Rectal smooth muscle tissue (tissue), 1 donor: ENCODE data around the gene PDE7B.
"Not testable (repeated sequence)": the region's sequence is repeated elsewhere in the genome, so short reads cannot be mapped to it uniquely, and the experiment has no call there.

Experiments used
- H3K27ac ChIP-seq: one replicate; pipeline ENCODE4 v1.7.0; 2013; ENCODE audit warnings: low read depth, low read length, inconsistent platforms
- H3K27me3 ChIP-seq: one replicate; pipeline ENCODE4 v1.7.0; 2013; ENCODE audit warnings: low read length; ENCODE audit not compliant: control insufficient read depth, insufficient read depth
- H3K36me3 ChIP-seq: one replicate; pipeline ENCODE4 v1.7.0; 2013; ENCODE audit warnings: low read length; ENCODE audit not compliant: control insufficient read depth, insufficient read depth
- H3K4me1 ChIP-seq: one replicate; pipeline ENCODE4 v1.7.0; 2013; ENCODE audit warnings: low read length; ENCODE audit not compliant: control insufficient read depth, insufficient read depth
- H3K4me3 ChIP-seq: one replicate; pipeline ENCODE4 v1.7.0; 2013; ENCODE audit warnings: low read length
- H3K9ac ChIP-seq: one replicate; pipeline ENCODE4 v1.7.0; 2013; ENCODE audit warnings: low read length

Gene PDE7B

GRCh38 chr6:136118787-136119186 lies 267.3 kb downstream of the PDE7B start:
- no peaks in the 10 kb centered on the region for H3K27me3 ChIP-seq
- H3K36me3 ChIP-seq = no peaks in the 10 kb centered on the region
- no peak overlapping the region for H3K4me3 ChIP-seq
- no peak overlapping the region for H3K9ac ChIP-seq
- H3K4me1 ChIP-seq = no peaks in the 10 kb centered on the region
- no peak overlapping the region for H3K27ac ChIP-seq

- no peaks in the 10 kb centered on the region for H3K4me1 ChIP-seq
- no peak overlapping the region for H3K4me3 ChIP-seq
- H3K9ac ChIP-seq = no peak overlapping the region
- H3K36me3 ChIP-seq = no peaks in the 10 kb centered on the region
- H3K27ac ChIP-seq = no peak overlapping the region
- no peaks in the 10 kb centered on the region for H3K27me3 ChIP-seq
Observed at GRCh38 chr6:136123468-136123867, 272.0 kb downstream of the PDE7B start.

DNA sequence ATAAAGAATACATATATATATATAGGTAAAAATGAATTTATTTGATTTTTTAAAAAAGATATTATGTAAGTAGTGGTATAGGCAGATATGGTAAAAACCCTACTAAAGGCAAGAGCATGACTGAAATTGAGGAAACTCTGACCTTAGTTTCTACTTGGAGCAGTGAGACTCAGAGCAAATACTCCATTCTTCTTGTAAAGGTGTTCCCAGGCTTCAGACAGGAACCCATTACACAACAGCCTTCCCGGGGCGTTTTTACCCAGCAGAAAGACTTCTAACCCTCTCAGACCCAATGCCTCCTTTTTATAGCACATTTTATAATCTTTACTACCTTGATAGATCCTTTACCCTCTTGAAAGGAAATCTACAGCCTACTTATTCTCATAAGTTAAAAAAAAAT lies 274.1 kb downstream of the PDE7B start:
- no peak overlapping the region for H3K4me3 ChIP-seq
- no peaks in the 10 kb centered on the region for H3K36me3 ChIP-seq
- H3K27me3 ChIP-seq = no peaks in the 10 kb centered on the region
- H3K9ac ChIP-seq = no peak overlapping the region
- no peaks in the 10 kb centered on the region for H3K4me1 ChIP-seq
- H3K27ac ChIP-seq = no peak overlapping the region

GRCh38 chr6:136127873-136128272 lies 276.4 kb downstream of the PDE7B start:
- Histone ChIP-seq H3K27me3 (no peaks in the 10 kb centered on the region), H3K9ac (no peak overlapping the region), H3K27ac (no peak overlapping the region), H3K4me1 (no peaks in the 10 kb centered on the region), H3K4me3 (no peak overlapping the region), H3K36me3 (no peaks in the 10 kb centered on the region)

DNA sequence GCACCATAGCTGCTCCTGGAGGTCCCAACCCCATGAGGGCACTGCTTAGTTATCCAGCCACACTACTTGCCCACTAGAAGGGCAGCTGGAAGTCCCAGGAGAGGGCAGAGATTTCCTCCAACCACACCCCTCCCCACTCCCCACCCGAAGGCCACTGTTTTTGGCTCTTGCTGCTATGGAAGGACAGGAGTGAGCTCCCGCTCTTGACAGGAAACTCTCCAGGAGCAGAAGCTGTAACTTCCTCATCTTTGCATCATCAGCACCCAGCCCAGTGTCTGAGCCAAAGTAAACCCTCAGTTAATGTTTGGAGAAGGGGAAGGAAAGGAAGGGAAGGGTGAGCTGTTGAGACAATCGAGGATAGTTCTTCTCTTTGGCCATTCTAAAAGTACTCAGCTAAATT lies 277.9 kb downstream of the PDE7B start:
- Histone ChIP-seq H3K27me3 (no peaks in the 10 kb centered on the region), H3K36me3 (no peaks in the 10 kb centered on the region), H3K4me1 (no peaks in the 10 kb centered on the region), H3K9ac (no peak overlapping the region), H3K4me3 (no peak overlapping the region), H3K27ac (no peak overlapping the region)

GRCh38 chr6:136134268-136134667 lies 282.8 kb downstream of the PDE7B start:
- no peak overlapping the region for H3K4me3 ChIP-seq
- no peaks in the 10 kb centered on the region for H3K27me3 ChIP-seq
- no peak overlapping the region for H3K27ac ChIP-seq
- H3K4me1 ChIP-seq = no peaks in the 10 kb centered on the region
- no peak overlapping the region for H3K9ac ChIP-seq
- no peaks in the 10 kb centered on the region for H3K36me3 ChIP-seq

- no peak overlapping the region for H3K27ac ChIP-seq
- H3K27me3 ChIP-seq = no peaks in the 10 kb centered on the region
- no peak overlapping the region for H3K4me3 ChIP-seq
- H3K9ac ChIP-seq = no peak overlapping the region
- H3K4me1 ChIP-seq = no peaks in the 10 kb centered on the region
- H3K36me3 ChIP-seq = no peaks in the 10 kb centered on the region
Observed at GRCh38 chr6:136134751-136135150, 283.2 kb downstream of the PDE7B start.

DNA sequence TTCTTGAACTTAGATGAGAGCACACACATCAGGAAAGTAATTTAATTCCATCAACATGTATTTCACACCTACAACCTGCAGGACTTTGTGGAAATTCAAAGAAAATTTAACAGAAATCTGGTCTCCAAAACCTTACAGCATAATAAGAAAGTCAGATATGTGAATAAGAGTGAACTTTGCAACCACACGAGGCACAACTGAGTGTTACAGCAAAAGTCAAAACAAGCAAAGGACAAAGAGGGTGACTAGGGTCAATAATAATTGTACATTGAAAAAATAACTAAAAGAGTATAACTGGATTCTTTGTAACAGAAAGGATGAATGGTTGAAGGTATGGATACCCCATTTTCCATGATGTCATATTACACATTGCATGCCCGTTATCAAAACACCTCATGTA lies 284.8 kb downstream of the PDE7B start:
- Histone ChIP-seq H3K36me3 (no peaks in the 10 kb centered on the region), H3K4me3 (no peak overlapping the region), H3K4me1 (no peaks in the 10 kb centered on the region), H3K9ac (no peak overlapping the region), H3K27ac (no peak overlapping the region), H3K27me3 (no peaks in the 10 kb centered on the region)

DNA sequence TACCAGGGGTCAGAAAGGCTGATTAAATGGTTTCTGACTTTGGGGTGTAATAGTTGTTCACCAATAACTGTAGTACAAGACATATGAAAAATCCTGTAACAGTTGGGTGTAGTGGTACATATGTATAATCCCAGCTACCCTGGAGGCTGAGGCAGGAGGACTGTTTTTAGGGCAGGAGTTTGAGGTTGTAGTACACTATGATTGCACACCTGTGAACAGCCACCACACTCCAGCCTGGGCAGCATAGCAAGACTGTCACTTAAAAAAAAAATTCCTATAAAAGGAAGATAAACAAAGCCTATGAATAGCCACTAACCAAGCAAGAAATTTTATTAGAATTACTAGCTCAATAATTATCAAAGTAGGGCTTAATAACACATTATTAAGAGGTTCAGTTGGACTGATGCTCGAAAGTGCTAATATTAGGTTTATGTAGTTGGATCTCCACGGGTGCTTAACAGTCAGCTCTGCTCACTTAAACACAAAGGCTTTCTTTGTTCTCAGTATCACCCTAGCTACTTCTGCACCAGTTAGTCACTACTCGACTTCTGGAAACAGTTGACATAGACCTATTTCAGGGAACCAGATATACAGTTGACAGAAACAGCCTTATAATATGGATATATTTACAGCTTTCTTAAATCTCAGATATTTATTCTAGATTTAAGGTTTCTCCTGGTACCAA lies 285.6 kb downstream of the PDE7B start:
- Histone ChIP-seq H3K4me3 (no peak overlapping the region), H3K27ac (no peak overlapping the region), H3K9ac (no peak overlapping the region), H3K4me1 (no peaks in the 10 kb centered on the region), H3K36me3 (no peaks in the 10 kb centered on the region), H3K27me3 (no peaks in the 10 kb centered on the region)

GRCh38 chr6:136137739-136138402 lies 286.4 kb downstream of the PDE7B start:
- Histone ChIP-seq H3K36me3 (no peaks in the 10 kb centered on the region), H3K27me3 (no peaks in the 10 kb centered on the region), H3K9ac (no peak overlapping the region), H3K27ac (no peak overlapping the region), H3K4me1 (no peaks in the 10 kb centered on the region), H3K4me3 (no peak overlapping the region)

GRCh38 chr6:136139111-136139510 lies 287.6 kb downstream of the PDE7B start:
- H3K27ac ChIP-seq, H3K9ac ChIP-seq, H3K4me1 ChIP-seq, H3K27me3 ChIP-seq, H3K4me3 ChIP-seq, H3K36me3 ChIP-seq: not testable (repeated sequence)

DNA sequence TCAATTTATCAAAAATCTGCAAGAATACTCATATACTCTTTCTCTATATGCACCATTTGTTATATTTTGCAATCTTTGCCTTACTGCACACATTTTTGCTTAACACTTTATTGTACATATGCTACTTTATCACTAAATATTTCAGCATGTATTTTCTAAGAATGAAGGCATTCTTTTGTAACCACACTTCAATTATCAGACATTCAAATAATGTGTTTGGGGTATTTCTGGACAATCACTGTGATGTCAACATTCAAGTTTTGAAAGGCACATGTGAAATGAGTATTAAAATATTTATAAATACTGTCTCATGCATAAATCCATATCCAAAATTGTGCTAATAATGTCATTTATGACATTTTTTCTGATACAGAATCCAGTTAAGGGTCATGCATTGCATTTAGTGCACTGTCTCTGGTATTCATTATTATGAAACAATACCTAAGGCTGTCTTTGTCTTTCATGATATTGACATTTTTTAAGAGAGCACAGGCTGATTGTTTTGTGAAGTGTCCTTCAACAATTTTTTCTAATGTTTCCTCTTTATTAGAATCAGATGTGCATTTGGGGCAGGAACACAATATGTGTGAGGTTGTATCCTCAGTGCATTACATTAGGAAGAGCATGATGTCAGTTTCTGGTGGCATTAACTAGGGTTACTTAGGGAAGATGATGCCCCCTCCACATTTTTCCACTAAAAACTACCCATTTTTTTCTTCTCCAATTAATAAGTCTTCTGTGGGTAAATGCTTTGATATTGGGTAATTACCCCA lies 292.9 kb downstream of the PDE7B start:
- no peak overlapping the region for H3K27ac ChIP-seq
- H3K4me1 ChIP-seq = no peaks in the 10 kb centered on the region
- H3K4me3 ChIP-seq = no peak overlapping the region
- no peaks in the 10 kb centered on the region for H3K36me3 ChIP-seq
- H3K9ac ChIP-seq = no peak overlapping the region
- H3K27me3 ChIP-seq = no peaks in the 10 kb centered on the region
